WI38 (cell line): ENCODE results near the gene PIP5KL1.
"Not testable (repeated sequence)": the region's sequence is repeated elsewhere in the genome, so short reads cannot be mapped to it uniquely, and the experiment has no call there.

Experiments used
- H3K4me3 ChIP-seq: 2 replicates; pipeline ENCODE4 v1.5.1; 2011; ENCODE audit warnings: low read depth, mild to moderate bottlenecking, control low read depth, low read length
- TF ChIP-seq, protein P1 (sequence below): IDR thresholded peaks from 2 replicates; pipeline ENCODE4 v1.5.1; 2012; ENCODE audit warnings: low read depth, mild to moderate bottlenecking, control low read depth, low read length

The PIP5KL1 gene

DNA sequence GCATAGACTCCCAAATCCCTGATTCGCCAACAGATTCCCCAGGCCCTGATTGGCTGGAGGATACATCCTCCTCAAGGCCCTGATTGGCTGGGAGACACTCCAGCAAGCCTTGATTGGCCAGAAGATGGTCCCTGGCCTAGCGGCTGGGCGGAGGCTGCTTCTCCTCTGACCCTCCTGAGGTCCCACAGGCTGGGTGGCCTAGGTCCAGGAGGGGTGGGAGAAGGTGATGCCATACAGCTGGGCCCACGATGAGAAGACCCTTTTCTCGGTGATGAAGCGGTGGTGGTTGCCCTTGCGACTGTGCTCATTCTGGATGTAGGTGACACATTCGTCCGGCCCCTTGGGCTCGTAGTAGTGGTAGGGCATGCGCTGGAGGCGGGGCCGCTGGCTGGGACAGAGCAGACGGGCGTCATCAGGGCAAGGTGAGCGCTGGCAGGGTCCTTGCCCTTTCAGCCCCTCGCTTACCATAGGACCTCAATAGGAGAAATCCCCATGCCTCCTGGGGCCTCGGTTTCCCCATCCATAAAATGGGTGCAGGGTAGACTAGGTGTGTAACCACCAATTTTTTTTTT is 44.1 kb downstream of the PIP5KL1 start:
- TF ChIP-seq, protein P1, sequence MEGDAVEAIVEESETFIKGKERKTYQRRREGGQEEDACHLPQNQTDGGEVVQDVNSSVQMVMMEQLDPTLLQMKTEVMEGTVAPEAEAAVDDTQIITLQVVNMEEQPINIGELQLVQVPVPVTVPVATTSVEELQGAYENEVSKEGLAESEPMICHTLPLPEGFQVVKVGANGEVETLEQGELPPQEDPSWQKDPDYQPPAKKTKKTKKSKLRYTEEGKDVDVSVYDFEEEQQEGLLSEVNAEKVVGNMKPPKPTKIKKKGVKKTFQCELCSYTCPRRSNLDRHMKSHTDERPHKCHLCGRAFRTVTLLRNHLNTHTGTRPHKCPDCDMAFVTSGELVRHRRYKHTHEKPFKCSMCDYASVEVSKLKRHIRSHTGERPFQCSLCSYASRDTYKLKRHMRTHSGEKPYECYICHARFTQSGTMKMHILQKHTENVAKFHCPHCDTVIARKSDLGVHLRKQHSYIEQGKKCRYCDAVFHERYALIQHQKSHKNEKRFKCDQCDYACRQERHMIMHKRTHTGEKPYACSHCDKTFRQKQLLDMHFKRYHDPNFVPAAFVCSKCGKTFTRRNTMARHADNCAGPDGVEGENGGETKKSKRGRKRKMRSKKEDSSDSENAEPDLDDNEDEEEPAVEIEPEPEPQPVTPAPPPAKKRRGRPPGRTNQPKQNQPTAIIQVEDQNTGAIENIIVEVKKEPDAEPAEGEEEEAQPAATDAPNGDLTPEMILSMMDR = no peak
- no peak overlapping the region for H3K4me3 ChIP-seq

DNA sequence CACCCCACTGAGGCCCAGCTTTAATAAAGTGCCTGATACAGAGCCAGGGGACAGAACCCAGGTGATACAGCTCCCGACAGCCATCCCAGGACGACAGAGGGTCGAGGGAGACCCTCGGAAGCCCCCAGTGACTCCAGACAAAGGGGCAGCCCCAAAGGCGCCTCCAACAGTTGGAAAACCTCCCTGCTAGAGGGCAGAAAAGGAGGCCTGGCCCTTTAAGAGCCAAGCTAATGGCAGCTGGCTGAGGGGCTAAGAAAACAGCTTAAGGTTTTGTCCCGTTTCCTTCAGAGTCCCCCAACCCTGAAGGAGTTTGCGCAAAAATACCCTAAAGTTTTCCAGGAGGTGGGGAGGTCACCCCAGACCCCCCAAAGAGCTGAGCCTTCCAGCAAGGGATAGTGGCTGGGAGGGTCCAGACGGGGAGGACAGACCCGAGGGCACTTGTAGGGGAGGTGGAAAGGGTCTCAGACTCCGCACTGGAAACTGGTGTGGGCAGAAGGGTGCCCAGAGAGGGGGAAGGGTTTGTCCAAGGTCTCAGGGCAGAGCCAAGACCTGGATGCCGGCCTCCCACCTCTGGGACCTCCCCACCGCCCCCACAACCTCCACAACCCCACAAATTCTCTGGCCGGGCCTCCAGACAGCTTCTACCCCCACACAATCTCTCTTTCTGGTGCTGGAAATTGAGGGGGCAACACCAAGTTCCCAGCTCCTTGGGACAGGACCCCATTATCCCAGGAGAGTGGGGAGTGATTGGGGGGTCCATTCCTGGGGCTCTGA is 44.9 kb downstream of the PIP5KL1 start:
- TF ChIP-seq, protein P1 = no peak
- H3K4me3 ChIP-seq = no peak overlapping the region

DNA sequence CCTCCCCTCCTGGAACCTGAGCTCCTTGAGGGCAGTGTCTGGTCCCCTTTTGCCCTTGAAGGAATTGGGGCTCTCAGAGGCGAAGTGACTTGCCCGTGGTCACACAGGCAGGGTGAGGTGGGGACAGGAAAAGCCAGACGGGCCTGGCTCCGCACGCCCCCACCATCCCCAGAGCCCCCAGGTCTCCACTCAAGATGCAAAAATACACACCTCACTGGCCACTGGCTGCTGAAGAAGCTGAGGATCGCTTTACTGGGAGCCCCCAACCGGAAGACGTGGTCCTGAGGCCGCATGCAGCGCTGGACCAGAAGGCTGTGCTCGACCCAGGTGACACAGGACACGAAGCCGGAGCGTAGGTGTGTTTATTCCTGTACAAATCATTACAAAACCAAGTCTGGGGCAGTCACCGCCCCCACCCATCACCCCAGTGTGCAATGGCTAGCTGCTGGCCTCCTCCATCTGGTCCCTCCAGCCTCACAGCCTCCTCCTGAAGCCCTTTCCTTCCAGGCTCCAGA is 45.5 kb downstream of the PIP5KL1 start:
- TF ChIP-seq, protein P1 = no peak
- no peak overlapping the region for H3K4me3 ChIP-seq

DNA sequence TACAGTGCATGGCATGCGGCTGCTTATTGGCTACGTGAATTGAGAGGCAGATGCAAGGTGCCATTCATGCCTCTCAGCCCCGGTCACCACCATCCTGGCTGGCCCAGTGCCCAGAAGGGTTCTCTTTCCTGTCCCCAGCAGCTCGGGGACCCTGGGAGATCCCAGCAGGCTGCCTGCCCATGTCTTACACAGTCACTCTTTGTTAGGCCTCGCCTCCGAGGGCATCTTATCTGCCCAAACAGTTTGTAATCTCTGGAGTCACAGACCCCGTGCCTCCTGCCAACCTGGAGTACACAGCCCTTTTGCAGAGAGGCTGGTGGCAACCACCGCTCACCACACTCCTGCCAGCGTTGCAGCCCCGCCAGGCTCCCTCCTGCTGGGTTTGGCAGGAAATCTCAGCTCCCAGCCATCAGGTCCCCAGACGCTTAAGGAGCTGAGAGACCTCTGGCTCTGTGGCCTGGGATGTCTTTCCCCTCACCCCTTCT is 46.1 kb downstream of the PIP5KL1 start:
- H3K4me3 ChIP-seq = no peak overlapping the region
- TF ChIP-seq, protein P1 = no peak

DNA sequence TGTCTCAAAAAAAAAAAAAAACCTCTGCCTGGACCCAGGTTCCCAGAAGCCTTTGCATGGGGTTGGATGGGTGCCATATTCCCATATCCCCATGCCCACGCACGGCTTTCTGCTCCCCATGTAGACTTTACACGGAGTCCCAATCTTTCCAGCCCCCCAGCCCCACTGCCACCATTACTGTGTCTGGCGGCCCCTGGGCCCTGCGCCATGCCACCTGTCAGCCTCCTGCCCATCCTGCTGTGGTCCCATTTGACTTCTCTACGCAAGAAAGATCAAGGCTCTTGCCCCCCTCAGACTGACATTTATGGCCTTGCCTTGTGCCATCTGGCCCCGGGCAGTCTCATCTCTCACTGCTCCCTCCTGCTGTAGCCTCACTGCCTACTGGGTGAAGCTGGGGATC is 46.6 kb downstream of the PIP5KL1 start:
- TF ChIP-seq, protein P1 = no peak
- H3K4me3 ChIP-seq = no peak overlapping the region

DNA sequence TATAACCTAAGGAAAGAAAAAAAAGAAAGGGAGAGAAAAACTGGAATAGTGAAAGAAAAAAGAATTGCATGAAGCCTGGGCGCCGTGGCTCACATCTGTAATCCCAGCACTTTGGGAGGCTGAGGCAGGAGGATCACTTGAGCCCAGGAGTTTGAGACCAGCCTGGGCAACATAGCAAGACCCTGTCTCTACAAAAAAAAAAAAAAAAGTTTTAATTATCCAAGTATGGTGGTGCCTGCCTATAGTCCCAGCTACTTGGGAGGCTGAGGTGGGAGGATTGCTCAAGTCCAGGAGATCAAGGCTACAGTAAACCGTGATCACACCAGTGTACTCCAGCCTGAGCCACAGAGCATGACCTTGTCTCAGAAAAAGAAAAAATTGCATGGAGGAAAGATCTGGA is 48.9 kb downstream of the PIP5KL1 start:
- not testable (repeated sequence) for H3K4me3 ChIP-seq

DNA sequence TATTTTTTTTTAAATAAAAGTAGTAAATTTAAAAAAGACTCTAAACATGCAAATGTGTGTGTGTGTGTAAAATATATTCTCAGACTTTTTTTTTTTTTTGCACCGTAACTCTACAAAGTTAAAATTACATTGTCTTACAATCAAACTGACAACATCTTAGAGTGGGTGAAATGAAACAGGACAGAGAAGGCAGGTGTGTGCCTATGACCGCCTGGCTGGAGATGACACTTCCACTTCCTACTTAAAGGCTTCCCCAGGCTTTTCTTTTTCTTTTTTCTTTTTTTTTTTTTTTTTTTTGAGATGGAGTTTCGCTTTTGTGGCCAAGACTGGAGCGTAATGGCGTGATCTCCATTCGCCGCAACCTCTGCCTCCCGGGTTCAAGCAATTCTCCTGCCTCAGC is 50.4 kb downstream of the PIP5KL1 start:
- TF ChIP-seq, protein P1 = no peak

More for the DNA sequence above, 50.4 kb downstream of the PIP5KL1 start:
- no peak overlapping the region for H3K4me3 ChIP-seq
